Neural progenitor cell (in vitro differentiated cells): ENCODE data around the gene IGFN1.
"Not testable (repeated sequence)": the region's sequence is repeated elsewhere in the genome, so short reads cannot be mapped to it uniquely, and the experiment has no call there.

Experiments used
- EZH2 ChIP-seq: fragments of 200-600 bp; sonication (generic); IDR thresholded peaks from 2 replicates; pipeline ENCODE4 v1.6.1; 2017; ENCODE audit warnings: antibody characterized with exemption, mild to moderate bottlenecking, moderate library complexity
- TF ChIP-seq, protein P1 (sequence below): fragments of 200-600 bp; sonication (generic); IDR thresholded peaks from 2 replicates; pipeline ENCODE4 v1.5.1; 2017; ENCODE audit warnings: antibody characterized with exemption, mild to moderate bottlenecking

DNA sequence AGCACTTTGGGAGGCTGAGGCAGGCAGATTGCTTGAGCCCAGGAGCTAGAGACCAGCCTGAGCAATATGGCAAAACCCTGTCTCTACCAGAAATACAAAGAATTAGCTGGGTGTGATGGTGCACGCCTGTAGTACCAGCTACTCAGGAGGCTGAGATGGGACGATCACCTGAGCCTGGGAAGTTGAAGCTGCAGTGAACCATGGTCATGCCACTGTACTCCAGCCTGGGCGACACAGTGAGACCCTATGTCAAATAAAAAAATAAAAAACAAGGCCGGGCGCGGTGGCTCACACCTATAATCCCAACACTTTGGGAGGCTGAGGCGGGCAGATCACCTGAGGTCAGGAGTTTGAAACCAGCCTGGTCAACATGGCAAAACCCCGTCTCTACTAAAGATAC, 27.6 kb upstream of the IGFN1 start:
- TF ChIP-seq, protein P1, sequence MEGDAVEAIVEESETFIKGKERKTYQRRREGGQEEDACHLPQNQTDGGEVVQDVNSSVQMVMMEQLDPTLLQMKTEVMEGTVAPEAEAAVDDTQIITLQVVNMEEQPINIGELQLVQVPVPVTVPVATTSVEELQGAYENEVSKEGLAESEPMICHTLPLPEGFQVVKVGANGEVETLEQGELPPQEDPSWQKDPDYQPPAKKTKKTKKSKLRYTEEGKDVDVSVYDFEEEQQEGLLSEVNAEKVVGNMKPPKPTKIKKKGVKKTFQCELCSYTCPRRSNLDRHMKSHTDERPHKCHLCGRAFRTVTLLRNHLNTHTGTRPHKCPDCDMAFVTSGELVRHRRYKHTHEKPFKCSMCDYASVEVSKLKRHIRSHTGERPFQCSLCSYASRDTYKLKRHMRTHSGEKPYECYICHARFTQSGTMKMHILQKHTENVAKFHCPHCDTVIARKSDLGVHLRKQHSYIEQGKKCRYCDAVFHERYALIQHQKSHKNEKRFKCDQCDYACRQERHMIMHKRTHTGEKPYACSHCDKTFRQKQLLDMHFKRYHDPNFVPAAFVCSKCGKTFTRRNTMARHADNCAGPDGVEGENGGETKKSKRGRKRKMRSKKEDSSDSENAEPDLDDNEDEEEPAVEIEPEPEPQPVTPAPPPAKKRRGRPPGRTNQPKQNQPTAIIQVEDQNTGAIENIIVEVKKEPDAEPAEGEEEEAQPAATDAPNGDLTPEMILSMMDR, result not testable (repeated sequence)
- not testable (repeated sequence) for TF ChIP-seq EZH2
